Spinal cord (tissue), 10 donors: ENCODE results near the gene ASH1L. TPM values are rescaled to one million over a fixed set of nuclear protein-coding genes. Genes with fewer than 3 reads are reported as not detected.
"Not testable (repeated sequence)": the region's sequence is repeated elsewhere in the genome, so short reads cannot be mapped to it uniquely, and the experiment has no call there.

ENCODE experiments used
- DNase-seq, 6 donors: peaks; one replicate each; pipeline versions ENCODE4 v3.0.0 to v3.0.0-alpha.2; 2013 to 2015; ENCODE audit warnings: low spot score in 6 of 6, low read depth in 4 of 6
- H3K27ac ChIP-seq: one replicate; pipeline ENCODE4 v1.5.1; 2013; ENCODE audit warnings: low read depth, low read length, control low read depth
- H3K27me3 ChIP-seq: one replicate; pipeline ENCODE4 v1.6.1; 2013; ENCODE audit warnings: low read length; ENCODE audit not compliant: control insufficient read depth, insufficient read depth
- H3K36me3 ChIP-seq: one replicate; pipeline ENCODE4 v1.6.1; 2013; ENCODE audit warnings: low read length; ENCODE audit not compliant: control insufficient read depth, insufficient read depth
- H3K4me1 ChIP-seq: one replicate; pipeline ENCODE4 v1.6.1; 2013; ENCODE audit warnings: low read length; ENCODE audit not compliant: control insufficient read depth, insufficient read depth
- H3K4me3 ChIP-seq: one replicate; pipeline ENCODE4 v1.5.1; 2013; ENCODE audit warnings: low read depth, low read length, control low read depth
- H3K9me3 ChIP-seq: one replicate; pipeline ENCODE4 v1.6.1; 2013; ENCODE audit warnings: low read length; ENCODE audit not compliant: control insufficient read depth, insufficient read depth
- WGBS: methylation state at CpG from one replicate; pipeline ENCODE4 v1.1.5; 2013; ENCODE audit warnings: missing lambda C conversion rate; ENCODE audit not compliant: insufficient coverage; 5-methylcytosine and 5-hydroxymethylcytosine counted together
- polyA plus RNA-seq, 2 donors: library from polyadenylated mRNA; unstranded; fragments of 120-200 nt; gene quantifications; one replicate each; pipeline ENCODE4 v1.2.1, GENCODE V29; 2013; ENCODE audit not compliant: insufficient read length in 2 of 2
- total RNA-seq, 2 donors: library from RNA; depleted of rRNA in 1 of 2; stranded (reverse); fragments of 120-200 nt in 1 of 2; fragments of >200 nt in 1 of 2; gene quantifications; one replicate each; pipeline versions ENCODE4 v1.2.3 to v1.2.4, GENCODE V29; 2013 to 2014
- donor health status: healthy.

ASH1L gene
- total and polyA plus RNA-seq, 4 donors, result 35.9 to 65.9 (median 46.0) TPM

DNA sequence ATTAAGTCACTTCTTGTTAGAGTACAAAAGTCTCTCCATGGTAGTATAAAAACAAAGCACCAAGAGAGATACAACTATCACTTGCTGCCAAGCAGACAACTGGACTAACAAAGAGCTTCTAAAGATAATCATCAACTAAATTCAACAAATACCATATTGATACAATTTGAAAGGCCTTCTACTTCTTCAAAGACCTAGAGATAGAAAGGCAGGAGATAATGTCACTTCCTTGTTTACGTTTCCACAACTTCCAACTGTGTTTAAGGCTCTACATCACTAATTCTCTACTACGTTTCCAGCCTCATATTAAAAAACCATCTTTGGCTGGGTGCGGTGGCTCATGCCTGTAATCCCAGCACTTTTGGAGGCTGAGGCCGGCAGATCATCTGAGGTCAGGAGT lies 104.5 kb downstream of the ASH1L start:
- Histone ChIP-seq H3K4me1 (no peaks in the 10 kb centered on the region), H3K27ac (no peak overlapping the region), H3K4me3 (no peak overlapping the region), H3K36me3 (peaks cover 6% of the 10 kb centered on the region), H3K9me3 (no peaks in the 10 kb centered on the region), H3K27me3 (no peaks in the 10 kb centered on the region)
- WGBS, result 93% methylated on average over 4 of the region's 4 CpGs
- DNase-seq, result no peak

DNA sequence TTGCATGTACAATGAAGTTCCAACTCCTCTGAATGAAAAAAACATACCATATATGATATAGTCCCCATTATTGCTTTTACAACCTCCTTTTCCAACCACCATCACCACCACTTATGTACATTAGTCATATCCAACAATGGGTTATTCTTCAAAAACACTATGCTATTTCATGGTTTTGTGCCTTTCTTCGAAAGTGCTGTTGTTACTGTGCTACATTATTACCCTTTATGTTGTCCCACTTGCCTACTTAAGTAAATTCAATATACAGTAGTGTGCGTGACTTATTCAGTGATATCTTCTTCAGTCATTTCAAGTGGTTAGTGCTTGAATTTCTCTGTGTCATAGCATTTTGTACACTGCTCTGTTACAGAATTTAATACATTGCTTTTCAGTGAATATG lies 105.3 kb downstream of the ASH1L start:
- no peak overlapping the region for H3K4me3 ChIP-seq
- no peaks in the 10 kb centered on the region for H3K27me3 ChIP-seq
- no peaks in the 10 kb centered on the region for H3K4me1 ChIP-seq

DNA sequence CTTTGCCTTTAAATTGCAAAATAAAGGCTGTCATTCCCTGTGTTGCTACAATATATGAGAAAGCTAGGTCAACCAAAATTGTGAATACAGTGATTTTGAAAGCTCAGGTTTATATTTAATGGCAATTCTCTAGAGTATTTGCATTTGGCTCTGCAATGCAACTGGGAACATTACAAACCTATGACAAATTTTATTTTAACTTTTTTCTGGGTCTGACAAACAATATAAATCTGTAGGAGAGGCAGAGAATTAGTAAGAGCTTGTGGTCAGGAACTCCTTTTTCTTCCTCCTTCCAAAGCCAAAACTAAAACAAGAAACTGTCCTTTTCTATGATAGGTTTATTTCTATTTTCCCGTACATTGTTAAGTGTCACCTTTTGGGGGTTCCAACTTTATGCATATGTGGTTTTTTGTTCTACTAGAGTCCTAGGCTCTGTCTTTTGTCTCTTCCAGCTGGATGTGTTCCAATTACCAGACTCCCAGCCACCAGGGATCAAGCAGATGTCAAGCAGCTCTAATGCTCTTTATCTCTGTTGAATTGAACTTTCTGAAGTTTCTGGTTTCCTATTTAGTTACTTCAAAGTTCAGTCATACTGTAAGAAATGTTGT lies 106.9 kb downstream of the ASH1L start:
- Histone ChIP-seq H3K4me3 (no peak overlapping the region), H3K36me3 (peaks cover 15% of the 10 kb centered on the region), H3K27me3 (no peaks in the 10 kb centered on the region), H3K4me1 (no peaks in the 10 kb centered on the region), H3K27ac (no peak overlapping the region), H3K9me3 (no peaks in the 10 kb centered on the region)
- no CpG with 5 or more reads among the region's 1 CpG for WGBS
- DNase-seq, result peak in 4 of 6 donors; percentile 7 to 67 (median 38)

More for the DNA sequence above, 105.3 kb downstream of the ASH1L start:
- Histone ChIP-seq H3K27ac (no peak overlapping the region), H3K36me3 (peaks cover 10% of the 10 kb centered on the region), H3K9me3 (no peaks in the 10 kb centered on the region)
- no CpG with 5 or more reads among the region's 2 CpGs for WGBS
- peak in 1 of 6 donors; percentile 75 for DNase-seq

DNA sequence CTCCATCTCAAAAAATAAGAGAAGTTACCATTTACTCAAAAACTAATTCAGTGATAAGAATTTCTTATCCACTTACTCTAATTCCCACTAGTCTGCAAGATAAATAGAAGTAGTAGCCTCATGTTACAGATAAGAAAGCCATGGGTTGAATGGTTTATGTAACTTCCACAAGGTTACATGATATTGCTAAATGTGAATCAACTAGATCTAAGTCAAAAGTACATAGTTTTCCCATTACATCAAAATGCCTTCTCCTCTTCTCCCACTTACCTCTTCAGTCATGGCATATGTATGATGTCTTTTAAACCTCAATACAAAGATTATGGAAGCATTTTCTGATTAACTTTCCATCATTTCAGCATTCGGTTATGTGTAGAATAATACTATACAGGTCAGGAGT lies 108.5 kb downstream of the ASH1L start:
- no peak for DNase-seq
- Histone ChIP-seq H3K27me3 (no peaks in the 10 kb centered on the region), H3K27ac (no peak overlapping the region), H3K4me1 (no peaks in the 10 kb centered on the region), H3K9me3 (no peaks in the 10 kb centered on the region), H3K4me3 (no peak overlapping the region), H3K36me3 (peaks cover 15% of the 10 kb centered on the region)
- no CpG with 5 or more reads among the region's 1 CpG for WGBS

DNA sequence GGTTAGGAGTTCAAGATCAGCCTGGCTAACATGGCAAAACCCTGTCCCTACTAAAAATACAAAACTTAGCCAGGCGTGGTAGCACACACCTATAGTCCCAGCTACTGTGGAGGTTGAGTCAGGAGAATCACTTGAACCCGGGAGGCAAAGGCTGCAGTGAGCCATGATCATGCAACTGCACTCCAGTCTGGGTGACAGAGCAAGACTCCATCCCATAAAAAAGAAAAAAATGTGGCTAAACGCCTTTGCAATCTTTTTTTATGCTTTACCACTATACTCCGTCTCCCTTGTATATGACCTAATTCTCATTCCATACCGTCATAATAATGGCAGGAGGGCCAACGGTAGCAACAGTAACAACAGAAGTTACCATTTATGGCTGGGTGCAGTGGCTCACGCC lies 109.5 kb downstream of the ASH1L start:
- H3K36me3 ChIP-seq, result peaks cover 13% of the 10 kb centered on the region
- H3K27ac ChIP-seq, result no peak overlapping the region
- DNase-seq, result no peak
- no peak overlapping the region for H3K4me3 ChIP-seq
- no peaks in the 10 kb centered on the region for H3K4me1 ChIP-seq
- H3K9me3 ChIP-seq, result no peaks in the 10 kb centered on the region
- no peaks in the 10 kb centered on the region for H3K27me3 ChIP-seq
- 100% methylated on average over 5 of the region's 7 CpGs for WGBS

DNA sequence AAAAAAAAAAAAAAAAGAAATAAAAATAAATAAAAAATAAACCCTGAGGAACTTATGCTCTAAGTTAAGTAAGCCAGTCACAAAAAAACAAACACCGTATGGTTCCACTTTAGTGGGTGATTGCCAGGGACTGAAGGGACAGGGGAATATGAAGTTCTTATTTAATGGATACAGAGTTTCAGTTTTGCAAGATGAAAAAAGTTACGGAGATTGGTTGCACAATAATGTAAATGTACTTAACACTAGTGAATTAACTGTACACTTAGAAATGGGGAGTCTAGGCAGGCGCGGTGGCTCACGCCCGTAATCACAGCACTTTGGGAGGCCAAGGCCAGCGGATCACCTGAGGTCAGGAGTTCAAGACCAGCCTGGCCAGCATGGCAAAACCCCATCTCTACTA lies 111.4 kb downstream of the ASH1L start:
- Histone ChIP-seq H3K4me3 (no peak overlapping the region), H3K36me3 (peaks cover 15% of the 10 kb centered on the region), H3K27me3 (no peaks in the 10 kb centered on the region), H3K27ac (no peak overlapping the region), H3K9me3 (no peaks in the 10 kb centered on the region), H3K4me1 (no peaks in the 10 kb centered on the region)
- no CpG with 5 or more reads among the region's 7 CpGs for WGBS
- no peak for DNase-seq

DNA sequence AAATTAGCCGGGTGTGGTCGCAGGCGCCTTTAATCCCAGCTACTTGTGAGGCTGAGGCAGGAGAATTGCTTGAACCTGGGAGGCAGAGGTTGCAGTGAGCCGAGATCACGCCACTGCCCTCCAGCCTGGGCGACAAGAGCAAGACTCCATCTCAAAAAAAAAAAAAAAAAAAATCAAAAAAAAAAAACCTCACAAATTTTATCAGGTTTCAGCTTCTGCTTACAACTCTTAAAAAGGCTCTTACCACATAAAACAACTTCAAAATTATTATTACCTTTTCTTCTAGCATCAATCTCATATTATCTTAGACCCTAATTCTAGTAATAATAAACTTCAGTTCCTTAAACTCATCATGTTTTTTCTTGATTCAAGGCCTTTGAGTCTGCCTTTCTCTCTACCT lies 120.2 kb downstream of the ASH1L start:
- H3K4me1 ChIP-seq, H3K27me3 ChIP-seq, H3K9me3 ChIP-seq, H3K4me3 ChIP-seq, DNase-seq, H3K27ac ChIP-seq: not testable (repeated sequence)
- H3K36me3 ChIP-seq, result peaks cover 12% of the 10 kb centered on the region
- WGBS, result no CpG with 5 or more reads among the region's 6 CpGs

DNA sequence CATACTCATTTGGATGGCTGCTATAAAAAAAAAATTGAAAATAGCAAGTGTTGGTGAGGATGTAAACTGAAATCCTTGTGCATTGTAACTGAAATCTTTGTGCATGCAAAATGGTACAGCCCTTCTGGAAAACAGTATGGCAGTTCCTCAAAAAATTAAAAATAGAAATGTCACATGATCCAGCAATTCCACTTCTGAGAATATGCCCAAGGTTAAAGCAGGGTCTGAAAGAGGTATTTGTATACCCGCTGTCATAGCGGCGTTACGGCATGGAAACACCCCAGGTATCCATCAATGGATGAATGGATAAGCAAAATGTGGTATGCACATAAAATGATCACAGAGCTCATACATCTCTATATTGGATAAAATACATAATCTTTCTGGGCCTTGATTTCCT lies 125.2 kb downstream of the ASH1L start:
- Histone ChIP-seq H3K27me3 (no peaks in the 10 kb centered on the region), H3K36me3 (peaks cover 20% of the 10 kb centered on the region), H3K9me3 (no peaks in the 10 kb centered on the region), H3K4me3 (no peak overlapping the region), H3K27ac (no peak overlapping the region), H3K4me1 (no peaks in the 10 kb centered on the region)
- no CpG with 5 or more reads among the region's 4 CpGs for WGBS
- DNase-seq, result peak in 1 of 6 donors; percentile 6

DNA sequence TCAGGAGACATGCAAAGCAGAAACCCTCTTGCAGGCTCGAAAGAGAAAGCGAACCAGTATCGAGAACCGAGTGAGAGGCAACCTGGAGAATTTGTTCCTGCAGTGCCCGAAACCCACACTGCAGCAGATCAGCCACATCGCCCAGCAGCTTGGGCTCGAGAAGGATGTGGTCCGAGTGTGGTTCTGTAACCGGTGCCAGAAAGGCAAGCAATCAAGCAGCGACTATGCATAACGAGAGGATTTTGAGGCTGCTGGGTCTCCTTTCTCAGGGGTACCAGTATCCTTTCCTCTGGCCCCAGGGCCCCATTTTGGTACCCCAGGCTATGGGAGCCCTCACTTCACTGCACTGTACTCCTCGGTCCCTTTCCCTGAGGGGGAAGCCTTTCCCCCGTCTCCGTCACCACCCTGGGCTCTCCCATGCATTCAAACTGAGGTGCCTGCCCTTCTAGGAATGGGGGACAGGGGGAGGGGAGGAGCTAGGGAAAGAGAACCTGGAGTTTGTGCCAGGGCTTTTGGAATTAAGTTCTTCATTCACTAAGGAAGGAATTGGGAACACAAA lies 128.7 kb downstream of the ASH1L start:
- not testable (repeated sequence) for H3K27ac ChIP-seq, H3K4me3 ChIP-seq, H3K9me3 ChIP-seq, H3K4me1 ChIP-seq, H3K27me3 ChIP-seq, DNase-seq
- 95% methylated on average over 11 of the region's 14 CpGs for WGBS
- peaks cover 28% of the 10 kb centered on the region for H3K36me3 ChIP-seq

DNA sequence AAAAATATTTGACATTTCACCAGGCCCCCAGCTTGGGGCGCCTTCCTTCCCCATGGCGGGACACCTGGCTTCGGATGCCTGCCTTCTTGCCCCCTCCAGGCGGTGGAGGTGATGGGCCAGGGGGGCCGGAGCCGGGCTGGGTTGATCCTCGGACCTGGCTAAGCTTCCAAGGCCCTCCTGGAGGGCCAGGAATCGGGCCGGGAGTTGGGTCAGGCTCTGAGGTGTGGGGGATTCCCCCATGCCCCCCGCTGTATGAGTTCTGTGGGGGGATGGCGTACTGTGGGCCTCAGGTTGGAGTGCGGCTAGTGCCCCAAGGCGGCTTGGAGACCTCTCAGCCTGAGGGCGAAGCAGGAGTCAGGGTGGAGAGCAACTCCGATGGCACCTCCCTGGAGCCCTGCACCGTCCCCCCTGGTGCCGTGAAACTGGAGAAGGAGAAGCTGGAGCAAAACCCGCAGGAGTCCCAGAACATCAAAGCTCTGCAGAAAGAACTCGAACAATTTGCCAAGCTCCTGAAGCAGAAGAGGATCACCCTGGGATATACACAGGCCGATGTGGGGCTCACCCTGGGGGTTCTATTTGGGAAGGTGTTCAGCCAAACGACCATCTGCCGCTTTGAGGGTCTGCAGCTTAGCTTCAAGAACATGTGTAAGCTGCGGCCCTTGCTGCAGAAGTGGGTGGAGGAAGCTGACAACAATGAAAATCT lies 129.3 kb downstream of the ASH1L start:
- H3K36me3 ChIP-seq, result peaks cover 24% of the 10 kb centered on the region
- not testable (repeated sequence) for H3K9me3 ChIP-seq, H3K27ac ChIP-seq, H3K27me3 ChIP-seq, H3K4me3 ChIP-seq, H3K4me1 ChIP-seq
- 84% methylated on average over 14 of the region's 23 CpGs for WGBS
- peak in 1 of 6 donors; percentile 7 for DNase-seq
